H9 (cell line): ENCODE measurements around the gene FHOD1. TPM values are rescaled to one million over a fixed set of nuclear protein-coding genes. Genes with fewer than 3 reads are reported as not detected.

Experiments
- DNase-seq: peaks from one replicate; pipeline ENCODE4 v3.0.0-alpha.2; 2017
- H2AFZ ChIP-seq: one replicate; pipeline ENCODE4 v1.6.1; 2013; ENCODE audit warnings: mild to moderate bottlenecking, low read length, control low read depth, moderate library complexity
- H2AK5ac ChIP-seq: 2 replicates; pipeline ENCODE4 v1.6.1; 2013; ENCODE audit warnings: low read length, control low read depth, mixed read lengths; ENCODE audit not compliant: insufficient read length
- H2BK120ac ChIP-seq: one replicate; pipeline ENCODE4 v1.6.1; 2013; ENCODE audit warnings: low read depth, mild to moderate bottlenecking, low read length, control low read depth, inconsistent platforms; ENCODE audit not compliant: poor library complexity, severe bottlenecking
- H2BK12ac ChIP-seq: 2 replicates; pipeline ENCODE4 v1.6.1; 2013; ENCODE audit warnings: low read length, control low read depth, mixed read lengths, low read depth; ENCODE audit not compliant: insufficient read length
- H2BK15ac ChIP-seq: 2 replicates; pipeline ENCODE4 v1.6.1; 2013; ENCODE audit warnings: low read depth, low read length, control low read depth
- H2BK20ac ChIP-seq: one replicate; pipeline ENCODE4 v1.6.1; 2013; ENCODE audit warnings: low read depth, mild to moderate bottlenecking, low read length, control low read depth, inconsistent platforms; ENCODE audit not compliant: poor library complexity, severe bottlenecking
- H2BK5ac ChIP-seq: 2 replicates; pipeline ENCODE4 v1.6.1; 2013; ENCODE audit warnings: low read length, control low read depth, mixed read lengths; ENCODE audit not compliant: insufficient read length
- H3K14ac ChIP-seq: 2 replicates; pipeline ENCODE4 v1.6.1; 2013; ENCODE audit warnings: low read length, control low read depth; ENCODE audit not compliant: insufficient read depth
- H3K18ac ChIP-seq: 2 replicates; pipeline ENCODE4 v1.6.1; 2013; ENCODE audit warnings: low read depth, mild to moderate bottlenecking, mixed read lengths, low read length, control low read depth; ENCODE audit not compliant: insufficient read length
- H3K23ac ChIP-seq: 2 replicates; pipeline ENCODE4 v1.6.1; 2013; ENCODE audit warnings: low read length, control low read depth, mixed read lengths, low read depth; ENCODE audit not compliant: insufficient read length
- H3K23me2 ChIP-seq: 2 replicates; pipeline ENCODE4 v1.6.1; 2013; ENCODE audit warnings: low read depth, mild to moderate bottlenecking, mixed read lengths, low read length, control low read depth; ENCODE audit not compliant: insufficient read length, poor library complexity, severe bottlenecking
- H3K27ac ChIP-seq: 2 replicates; pipeline ENCODE4 v1.5.1; 2013; ENCODE audit warnings: low read length, control low read depth, mixed read lengths, low read depth; ENCODE audit not compliant: insufficient read length
- H3K27me3 ChIP-seq: 2 replicates; pipeline ENCODE4 v1.6.1; 2013; ENCODE audit warnings: low read length, control low read depth, inconsistent platforms; ENCODE audit not compliant: insufficient read depth
- H3K4ac ChIP-seq: 2 replicates; pipeline ENCODE4 v1.6.1; 2013; ENCODE audit warnings: low read depth, mild to moderate bottlenecking, control low read depth, inconsistent platforms, low read length, moderate library complexity
- H3K4me1 ChIP-seq: 2 replicates; pipeline ENCODE4 v1.6.1; 2013; ENCODE audit warnings: low read length, control low read depth, inconsistent platforms; ENCODE audit not compliant: insufficient read depth
- H3K4me2 ChIP-seq: 2 replicates; pipeline ENCODE4 v1.6.1; 2013; ENCODE audit warnings: low read length, control low read depth, mixed read lengths; ENCODE audit not compliant: insufficient read length, insufficient read depth
- H3K56ac ChIP-seq: 2 replicates; pipeline ENCODE4 v1.6.1; 2013; ENCODE audit warnings: low read depth, mild to moderate bottlenecking, mixed read lengths, low read length, control low read depth; ENCODE audit not compliant: insufficient read length
- H3K79me1 ChIP-seq: 2 replicates; pipeline ENCODE4 v1.6.1; 2013; ENCODE audit warnings: low read depth, mild to moderate bottlenecking, moderate library complexity, low read length, control low read depth, inconsistent platforms; ENCODE audit not compliant: insufficient read depth, poor library complexity, severe bottlenecking
- H3K79me2 ChIP-seq: 2 replicates; pipeline ENCODE4 v1.6.1; 2013; ENCODE audit warnings: low read length, control low read depth, inconsistent platforms; ENCODE audit not compliant: insufficient read depth
- H3K9ac ChIP-seq: 2 replicates; pipeline ENCODE4 v1.6.1; 2013; ENCODE audit warnings: low read length, control low read depth, mixed read lengths; ENCODE audit not compliant: insufficient read length; ENCODE audit errors: extremely low read depth
- H3K9me3 ChIP-seq: one replicate; pipeline ENCODE4 v1.6.1; 2013; ENCODE audit warnings: low read depth, low read length, inconsistent platforms; ENCODE audit not compliant: control insufficient read depth
- H3T11ph ChIP-seq: one replicate; pipeline ENCODE4 v1.6.1; 2013; ENCODE audit warnings: mild to moderate bottlenecking, low read length, control low read depth, inconsistent platforms
- H4K20me1 ChIP-seq: one replicate; pipeline ENCODE4 v1.6.1; 2013; ENCODE audit not compliant: control insufficient read depth, insufficient read length, insufficient read depth
- H4K5ac ChIP-seq: 2 replicates; pipeline ENCODE4 v1.6.1; 2013; ENCODE audit warnings: low read depth, mild to moderate bottlenecking, mixed read lengths, low read length, control low read depth; ENCODE audit not compliant: insufficient read length
- H4K8ac ChIP-seq: replicated peaks from 2 replicates; pipeline ENCODE4 v1.6.1; 2013; ENCODE audit warnings: low read length, control low read depth, mixed read lengths, low read depth; ENCODE audit not compliant: insufficient read length
- H4K91ac ChIP-seq: 2 replicates; pipeline ENCODE4 v1.6.1; 2013; ENCODE audit warnings: low read depth, mild to moderate bottlenecking, moderate library complexity, mixed read lengths, low read length, control low read depth; ENCODE audit not compliant: insufficient read length
- H3K27ac Mint-ChIP-seq, 3 experiments: 2 replicates in 2 of 3; 3 replicates in 1 of 3; pipeline ENCODE4 v1.8.0; 2020 to 2021; ENCODE audit warnings: mixed read lengths in 3 of 3, mild to moderate bottlenecking in 1 of 3, moderate library complexity in 1 of 3
- H3K27me3 Mint-ChIP-seq: 2 replicates; pipeline ENCODE4 v1.8.0; 2021; ENCODE audit warnings: low read depth, mild to moderate bottlenecking, moderate library complexity, mixed read lengths
- H3K36me3 Mint-ChIP-seq, 3 experiments: 2 replicates in 2 of 3; 3 replicates in 1 of 3; pipeline ENCODE4 v1.8.0; 2020 to 2021; ENCODE audit warnings: low read depth in 3 of 3, mixed read lengths in 3 of 3; ENCODE audit not compliant: insufficient read depth in 1 of 3
- H3K4me1 Mint-ChIP-seq, 2 experiments: 2 replicates each; pipeline ENCODE4 v1.8.0; 2020; ENCODE audit warnings: mixed read lengths in 2 of 2
- H3K4me3 Mint-ChIP-seq, 2 experiments: 2 replicates in 1 of 2; 3 replicates in 1 of 2; pipeline ENCODE4 v1.8.0; 2020 to 2021; ENCODE audit warnings: mild to moderate bottlenecking in 2 of 2, mixed read lengths in 2 of 2, moderate library complexity in 1 of 2
- H3K9me3 Mint-ChIP-seq, 2 experiments: 2 replicates in 1 of 2; 3 replicates in 1 of 2; pipeline ENCODE4 v1.8.0; 2020; ENCODE audit warnings: mild to moderate bottlenecking in 2 of 2, mixed read lengths in 2 of 2, moderate library complexity in 1 of 2
- CTCF ChIP-seq: fragments of 200-600 bp; sonication (generic); conservative IDR thresholded peaks from 3 replicates; pipeline ENCODE4 v1.8.0; 2021; ENCODE audit warnings: antibody characterized with exemption, mild to moderate bottlenecking
- WGBS: extraction: QIAGEN DNeasy Blood & Tissue Kit; methylation state at CpG from one replicate; pipeline ENCODE4 v1.1.7; 2013; ENCODE audit warnings: missing lambda C conversion rate, low lambda C conversion rate, mixed read lengths; ENCODE audit not compliant: insufficient read length; ENCODE audit errors: extremely low coverage; 5-methylcytosine and 5-hydroxymethylcytosine counted together
- total RNA-seq: library from RNA; stranded (reverse); gene quantifications from 2 replicates; pipeline ENCODE4 v1.2.1, GENCODE V29; 2021

FHOD1 gene
- total RNA-seq, 1 experiment from 2014 or later, result 67.0 TPM

DNA sequence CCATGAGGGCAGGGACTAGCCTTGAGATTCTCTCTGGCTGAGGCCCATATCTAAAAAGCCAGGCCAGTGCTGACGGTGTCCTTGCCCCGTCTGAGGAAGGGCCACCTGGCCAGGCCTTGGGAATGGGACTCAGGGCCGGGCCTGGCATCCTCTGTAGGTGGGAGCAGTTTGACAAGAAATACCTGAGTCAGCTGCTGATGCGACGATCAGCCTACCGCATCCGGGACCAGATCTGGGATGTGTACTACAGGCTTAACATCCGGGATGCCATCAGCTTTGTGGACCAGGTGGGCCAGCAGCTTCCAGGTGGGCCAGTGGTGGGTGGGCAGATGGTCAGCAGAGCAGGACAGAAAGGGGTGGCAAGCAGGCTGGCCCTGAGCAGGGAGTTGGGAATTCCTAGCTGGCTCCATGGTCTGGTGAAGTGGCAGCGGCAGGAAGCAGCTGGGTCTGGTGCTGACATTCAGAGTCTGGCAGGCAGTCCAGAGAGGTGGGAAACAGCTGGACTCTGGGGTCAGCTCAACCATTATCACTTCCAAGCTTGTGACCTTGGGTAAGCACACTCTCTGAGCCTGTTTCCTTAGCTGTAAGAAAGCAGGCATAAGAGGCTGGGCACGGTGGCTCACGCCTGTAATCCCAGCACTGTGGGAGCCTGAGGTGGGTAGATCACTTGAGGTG, 11.0 kb upstream of the FHOD1 start:
- H4K20me1 ChIP-seq, result no peaks in the 10 kb centered on the region
- no peak overlapping the region for H3K9ac ChIP-seq
- H2AFZ ChIP-seq, result no peak overlapping the region
- no peaks in the 10 kb centered on the region for H3K9me3 ChIP-seq
- no peak overlapping the region for H2AK5ac ChIP-seq
- Mint-ChIP-seq H3K36me3 (peaks cover 0 to 19% (median 0%) of the 10 kb centered on the region in 3 experiments; a peak in 4 of 7 replicates), H3K27me3 (peaks cover 7% of the 10 kb centered on the region), H3K9me3 (no peaks in the 10 kb centered on the region), H3K27ac (no peak overlapping the region), H3K4me3 (no peak overlapping the region), H3K4me1 (no peaks in the 10 kb centered on the region)
- H3K23me2 ChIP-seq, result no peaks in the 10 kb centered on the region
- no peak overlapping the region for H2BK15ac ChIP-seq
- H3K4ac ChIP-seq, result no peak overlapping the region
- no peak overlapping the region for H3K23ac ChIP-seq
- DNase-seq, result peak; percentile 17
- H4K5ac ChIP-seq, result no peak overlapping the region
- no peak overlapping the region for H3K14ac ChIP-seq
- no peak overlapping the region for H2BK5ac ChIP-seq
- H3K79me1 ChIP-seq, result no peaks in the 10 kb centered on the region
- H3K27me3 ChIP-seq, result no peaks in the 10 kb centered on the region
- H2BK20ac ChIP-seq, result no peak overlapping the region
- H2BK120ac ChIP-seq, result no peak overlapping the region
- H3K4me2 ChIP-seq, result no peak overlapping the region
- no peak for TF ChIP-seq CTCF
- H3K27ac ChIP-seq, result no peak overlapping the region
- H3K4me1 ChIP-seq, result no peaks in the 10 kb centered on the region
- H3K56ac ChIP-seq, result no peak overlapping the region
- H4K91ac ChIP-seq, result no peak overlapping the region
- no peak overlapping the region for H3T11ph ChIP-seq
- no peaks in the 10 kb centered on the region for H3K79me2 ChIP-seq
- WGBS, result no CpG with 5 or more reads among the region's 11 CpGs
- no peak overlapping the region for H3K18ac ChIP-seq
- H2BK12ac ChIP-seq, result no peak overlapping the region
- H4K8ac ChIP-seq, result no peak overlapping the region
